ENCODE data around the gene UBE3C.

UBE3C gene

DNA sequence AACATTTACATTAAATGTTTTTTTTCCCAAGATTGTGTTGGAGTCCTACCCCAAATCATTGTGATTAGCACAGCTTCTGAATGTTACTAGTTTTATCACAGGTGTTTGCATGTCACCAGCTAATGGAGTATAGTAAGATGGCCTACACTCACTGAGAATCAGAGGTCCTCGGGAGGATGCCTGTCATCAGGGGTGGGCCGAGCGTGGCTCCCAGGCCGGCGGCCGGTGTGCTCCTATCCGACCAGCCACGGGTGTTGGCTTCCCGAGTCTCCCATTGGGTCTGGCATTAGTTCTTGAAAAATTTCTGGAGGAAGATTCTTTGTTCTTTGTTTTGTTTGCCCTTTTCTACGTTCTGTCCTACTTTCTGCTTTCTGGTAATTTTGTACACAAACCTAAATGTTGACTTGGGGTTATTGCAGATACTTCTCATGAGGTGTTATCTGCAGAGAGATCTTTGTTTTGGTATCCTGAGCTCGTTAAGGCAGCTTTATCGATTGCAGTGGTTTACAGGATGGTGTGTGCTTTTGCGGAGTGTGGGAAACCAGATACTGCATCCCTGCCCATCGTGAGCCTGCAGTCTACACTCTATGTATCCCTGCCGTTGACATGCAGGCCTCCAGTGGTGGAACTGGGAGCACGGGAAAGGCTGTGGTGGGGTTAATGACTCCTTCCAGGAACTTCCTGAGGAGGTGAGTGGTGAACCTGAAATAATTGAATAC, 130.8 kb downstream of the UBE3C start:
- Histone ChIP-seq H3K9ac (no peak overlapping the region), H3K79me2 (ENCODE audit: insufficient read depth, low read depth) (no peaks in the 10 kb centered on the region), H2AFZ (ENCODE audit: low read depth) (no peak overlapping the region), H3K4me2 (no peak overlapping the region), H3K27me3 (ENCODE audit: insufficient read depth, low read depth) (no peaks in the 10 kb centered on the region), H4K20me1 (ENCODE audit: insufficient read depth) (no peaks in the 10 kb centered on the region), H3K4me3 (IDR thresholded peaks at IDR 0.05; ENCODE audit: insufficient read depth, low read depth, low read length) (no peak overlapping the region), H3K27ac (no peak overlapping the region), H3K4me1 (ENCODE audit: low read depth, poor library complexity, severe bottlenecking) (peaks cover 4% of the 10 kb centered on the region), H3K36me3 (ENCODE audit: insufficient read depth) (peaks cover 5% of the 10 kb centered on the region; the same call in 1 of the 2 replicates)
- TF ChIP-seq, protein P1, sequence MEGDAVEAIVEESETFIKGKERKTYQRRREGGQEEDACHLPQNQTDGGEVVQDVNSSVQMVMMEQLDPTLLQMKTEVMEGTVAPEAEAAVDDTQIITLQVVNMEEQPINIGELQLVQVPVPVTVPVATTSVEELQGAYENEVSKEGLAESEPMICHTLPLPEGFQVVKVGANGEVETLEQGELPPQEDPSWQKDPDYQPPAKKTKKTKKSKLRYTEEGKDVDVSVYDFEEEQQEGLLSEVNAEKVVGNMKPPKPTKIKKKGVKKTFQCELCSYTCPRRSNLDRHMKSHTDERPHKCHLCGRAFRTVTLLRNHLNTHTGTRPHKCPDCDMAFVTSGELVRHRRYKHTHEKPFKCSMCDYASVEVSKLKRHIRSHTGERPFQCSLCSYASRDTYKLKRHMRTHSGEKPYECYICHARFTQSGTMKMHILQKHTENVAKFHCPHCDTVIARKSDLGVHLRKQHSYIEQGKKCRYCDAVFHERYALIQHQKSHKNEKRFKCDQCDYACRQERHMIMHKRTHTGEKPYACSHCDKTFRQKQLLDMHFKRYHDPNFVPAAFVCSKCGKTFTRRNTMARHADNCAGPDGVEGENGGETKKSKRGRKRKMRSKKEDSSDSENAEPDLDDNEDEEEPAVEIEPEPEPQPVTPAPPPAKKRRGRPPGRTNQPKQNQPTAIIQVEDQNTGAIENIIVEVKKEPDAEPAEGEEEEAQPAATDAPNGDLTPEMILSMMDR (conservative IDR thresholded peaks at IDR 0.05; ENCODE audit: low read depth, low read length): no peak

DNA sequence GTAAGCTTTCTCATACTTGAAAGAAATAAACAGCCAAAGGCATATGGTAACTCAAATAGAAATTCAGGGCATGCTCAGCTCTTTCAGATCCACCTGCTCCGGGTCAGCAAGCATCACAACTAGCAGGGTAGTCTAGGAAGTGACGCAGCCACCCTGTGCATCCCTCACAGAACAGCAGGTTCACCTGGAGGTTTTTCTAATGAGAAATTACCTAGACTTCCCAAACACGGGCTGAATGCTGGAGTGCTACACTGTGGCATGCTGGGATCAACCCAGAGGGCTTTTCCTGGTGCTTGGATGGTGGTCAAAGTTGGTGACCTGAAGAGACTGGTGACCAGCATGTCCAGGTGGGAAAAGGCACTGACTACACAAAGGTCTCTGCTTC, 131.3 kb downstream of the UBE3C start:
- Histone ChIP-seq H3K27me3 (ENCODE audit: insufficient read depth, low read depth) (no peaks in the 10 kb centered on the region), H4K20me1 (ENCODE audit: insufficient read depth) (no peaks in the 10 kb centered on the region), H3K79me2 (ENCODE audit: insufficient read depth, low read depth) (no peaks in the 10 kb centered on the region), H3K4me3 (IDR thresholded peaks at IDR 0.05; ENCODE audit: insufficient read depth, low read depth, low read length) (no peak overlapping the region), H2AFZ (ENCODE audit: low read depth) (no peak overlapping the region), H3K27ac (no peak overlapping the region), H3K36me3 (ENCODE audit: insufficient read depth) (peaks cover 5% of the 10 kb centered on the region; the same call in 1 of the 2 replicates), H3K9ac (no peak overlapping the region), H3K4me1 (ENCODE audit: low read depth, poor library complexity, severe bottlenecking) (peaks cover 4% of the 10 kb centered on the region), H3K4me2 (no peak overlapping the region)
- TF ChIP-seq, protein P1 (conservative IDR thresholded peaks at IDR 0.05; ENCODE audit: low read depth, low read length): no peak

DNA sequence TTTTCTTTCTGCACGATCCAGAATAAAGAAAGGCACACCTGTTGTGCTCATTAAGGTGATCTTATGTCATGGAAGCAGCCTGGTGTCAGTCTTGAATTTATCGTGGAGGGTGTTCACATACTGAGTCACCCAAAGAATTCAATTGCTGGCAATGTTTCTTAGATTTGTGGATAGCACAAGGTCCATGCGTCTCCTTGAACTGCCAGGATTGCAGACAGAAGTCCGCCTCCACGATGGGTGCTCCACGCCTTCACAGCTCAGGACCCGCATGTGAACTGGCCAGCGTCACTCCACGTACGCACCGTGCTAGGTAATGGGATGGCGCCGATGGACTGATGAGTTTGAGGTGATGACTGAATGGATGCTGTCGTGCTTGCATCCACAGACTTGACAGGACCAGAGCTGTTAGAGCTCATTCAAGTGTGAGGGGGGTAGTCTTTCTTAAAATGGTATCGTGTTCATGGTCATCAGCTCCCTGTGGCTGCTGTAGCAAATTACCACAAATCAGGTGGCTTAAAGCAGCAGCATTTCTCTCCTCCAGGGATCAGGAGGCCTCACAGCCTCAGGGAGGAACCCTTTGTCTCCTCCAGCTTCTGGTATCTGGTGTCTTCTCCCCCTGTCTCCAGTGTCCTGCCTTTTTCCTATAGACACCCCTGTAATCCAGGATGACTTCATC, 132.7 kb downstream of the UBE3C start:
- Histone ChIP-seq H3K9ac (no peak overlapping the region), H3K27ac (no peak overlapping the region), H4K20me1 (ENCODE audit: insufficient read depth) (no peaks in the 10 kb centered on the region), H3K4me2 (no peak overlapping the region), H3K36me3 (ENCODE audit: insufficient read depth) (peaks cover 5% of the 10 kb centered on the region; the same call in 1 of the 2 replicates), H2AFZ (ENCODE audit: low read depth) (no peak overlapping the region), H3K4me3 (IDR thresholded peaks at IDR 0.05; ENCODE audit: insufficient read depth, low read depth, low read length) (no peak overlapping the region), H3K4me1 (ENCODE audit: low read depth, poor library complexity, severe bottlenecking) (peaks cover 4% of the 10 kb centered on the region), H3K79me2 (ENCODE audit: insufficient read depth, low read depth) (no peaks in the 10 kb centered on the region), H3K27me3 (ENCODE audit: insufficient read depth, low read depth) (no peaks in the 10 kb centered on the region; the same call in 1 of the 2 replicates)
- TF ChIP-seq, protein P1 (conservative IDR thresholded peaks at IDR 0.05; ENCODE audit: low read depth, low read length): no peak

DNA sequence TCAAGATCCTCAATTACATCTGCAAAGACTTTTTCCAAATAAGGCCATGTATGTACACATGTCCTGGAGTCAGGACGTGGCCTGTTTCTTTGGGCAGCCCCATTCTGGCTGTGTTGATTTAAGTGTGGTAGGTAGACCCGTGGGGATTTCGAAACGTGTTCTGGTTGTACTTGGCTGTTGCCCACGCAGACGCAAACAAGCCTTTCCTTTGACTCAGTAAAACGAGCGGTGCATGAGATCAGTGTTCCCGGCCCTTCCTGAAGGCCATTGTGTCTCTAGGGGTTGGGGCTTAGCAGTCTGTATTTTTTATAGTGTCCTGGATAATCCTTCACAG, 133.2 kb downstream of the UBE3C start:
- H3K4me2 ChIP-seq: no peak overlapping the region
- TF ChIP-seq, protein P1 (conservative IDR thresholded peaks at IDR 0.05; ENCODE audit: low read depth, low read length): no peak
- no peak overlapping the region for H2AFZ ChIP-seq (ENCODE audit: low read depth)
- no peaks in the 10 kb centered on the region for H3K79me2 ChIP-seq (ENCODE audit: insufficient read depth, low read depth)
- no peaks in the 10 kb centered on the region; the same call in 1 of the 2 replicates for H3K27me3 ChIP-seq (ENCODE audit: insufficient read depth, low read depth)
- peaks cover 5% of the 10 kb centered on the region; the same call in 1 of the 2 replicates for H3K36me3 ChIP-seq (ENCODE audit: insufficient read depth)
- peaks cover 4% of the 10 kb centered on the region for H3K4me1 ChIP-seq (ENCODE audit: low read depth, poor library complexity, severe bottlenecking)
- H3K4me3 ChIP-seq (IDR thresholded peaks at IDR 0.05; ENCODE audit: insufficient read depth, low read depth, low read length): no peak overlapping the region
- H4K20me1 ChIP-seq (ENCODE audit: insufficient read depth): no peaks in the 10 kb centered on the region
- no peak overlapping the region for H3K27ac ChIP-seq
- no peak overlapping the region for H3K9ac ChIP-seq
